ENCODE data around the gene SEMA3G. TPM values are rescaled to one million over a fixed set of nuclear protein-coding genes. Genes with fewer than 3 reads are reported as not detected.

Gene SEMA3G
- total RNA-seq, 1 experiment from 2014 or later, result 1.3 TPM

GRCh38 chr3:52438104-52438376, 6.9 kb downstream of the SEMA3G start:
- H3K27me3 ChIP-seq (ENCODE audit: insufficient read depth, low read depth), result no peaks in the 10 kb centered on the region
- no peaks in the 10 kb centered on the region for H3K79me2 ChIP-seq (ENCODE audit: low read depth)
- intact Hi-C loops (cut with micrococcal nuclease; ENCODE audit: unreplicated experiment), result no loop called here
- H3K4me2 ChIP-seq, result no peak overlapping the region
- no peak overlapping the region for H2AFZ ChIP-seq
- H3F3A ChIP-seq (ENCODE audit: insufficient read depth, low read depth), result no peaks in the 10 kb centered on the region
- POLR2A ChIA-PET (ENCODE audit: unreplicated experiment), result no interaction called here
- no peaks in the 10 kb centered on the region for H3K36me3 ChIP-seq (ENCODE audit: low read depth)
- H3K4me1 ChIP-seq (replicated peaks; ENCODE audit: insufficient read depth), result peaks cover 3% of the 10 kb centered on the region; the same call in 1 of the 2 replicates
- CTCF ChIA-PET, result no interaction called here
- TF ChIP-seq CTCF (conservative IDR thresholded peaks at IDR 0.05) (no peak), EZH2 (IDR thresholded peaks at IDR 0.05; ENCODE audit: low read depth) (no peak)
- no peak overlapping the region for H3K27ac ChIP-seq
- DNase-seq, result no peak
- no peaks in the 10 kb centered on the region for H4K20me1 ChIP-seq (ENCODE audit: insufficient read depth)
- H3K4me3 ChIP-seq, result no peak overlapping the region
- no peaks in the 10 kb centered on the region for H3K9me2 ChIP-seq (ENCODE audit: insufficient read depth)
- no TSS peak for BruUV-seq (replicated peaks)
- H3K9me3 ChIP-seq (ENCODE audit: insufficient read depth, low read depth), result no peaks in the 10 kb centered on the region

- Histone ChIP-seq H3K4me1 (replicated peaks; ENCODE audit: insufficient read depth) (peaks cover 6% of the 10 kb centered on the region; the same call in 1 of the 2 replicates), H2AFZ (no peak overlapping the region), H3K4me2 (no peak overlapping the region), H3K36me3 (ENCODE audit: low read depth) (no peaks in the 10 kb centered on the region), H3K27me3 (ENCODE audit: insufficient read depth, low read depth) (no peaks in the 10 kb centered on the region), H4K20me1 (ENCODE audit: insufficient read depth) (no peaks in the 10 kb centered on the region), H3K27ac (no peak overlapping the region), H3K79me2 (ENCODE audit: low read depth) (no peaks in the 10 kb centered on the region), H3K9me2 (ENCODE audit: insufficient read depth) (no peaks in the 10 kb centered on the region), H3K4me3 (no peak overlapping the region), H3F3A (ENCODE audit: insufficient read depth, low read depth) (no peaks in the 10 kb centered on the region), H3K9me3 (ENCODE audit: insufficient read depth, low read depth) (no peaks in the 10 kb centered on the region)
- intact Hi-C loops (cut with micrococcal nuclease; ENCODE audit: unreplicated experiment), result no loop called here
- no TSS peak for BruUV-seq (replicated peaks)
- ChIA-PET POLR2A (ENCODE audit: unreplicated experiment) (no interaction called here), CTCF (no interaction called here)
- no peak for DNase-seq
- TF ChIP-seq CTCF (conservative IDR thresholded peaks at IDR 0.05) (no peak), EZH2 (IDR thresholded peaks at IDR 0.05; ENCODE audit: low read depth) (no peak)
Measured at GRCh38 chr3:52437326-52438103, 7.4 kb downstream of the SEMA3G start.

- Histone ChIP-seq H2AFZ (no peak overlapping the region), H3K4me3 (no peak overlapping the region), H3K4me1 (replicated peaks; ENCODE audit: insufficient read depth) (peaks cover 9% of the 10 kb centered on the region; the same call in 1 of the 2 replicates), H3K79me2 (ENCODE audit: low read depth) (no peaks in the 10 kb centered on the region), H3K27ac (no peak overlapping the region), H3K27me3 (ENCODE audit: insufficient read depth, low read depth) (no peaks in the 10 kb centered on the region), H3K9me3 (ENCODE audit: insufficient read depth, low read depth) (no peaks in the 10 kb centered on the region), H3K36me3 (ENCODE audit: low read depth) (no peaks in the 10 kb centered on the region), H3F3A (ENCODE audit: insufficient read depth, low read depth) (no peaks in the 10 kb centered on the region), H4K20me1 (ENCODE audit: insufficient read depth) (no peaks in the 10 kb centered on the region), H3K9me2 (ENCODE audit: insufficient read depth) (no peaks in the 10 kb centered on the region), H3K4me2 (no peak overlapping the region)
- TF ChIP-seq CTCF (conservative IDR thresholded peaks at IDR 0.05) (no peak), EZH2 (IDR thresholded peaks at IDR 0.05; ENCODE audit: low read depth) (no peak)
- POLR2A ChIA-PET (ENCODE audit: unreplicated experiment), result no interaction called here
- CTCF ChIA-PET, result no interaction called here
- intact Hi-C loops (cut with micrococcal nuclease; ENCODE audit: unreplicated experiment), result no loop called here
- no peak for DNase-seq
- no TSS peak for BruUV-seq (replicated peaks)
Measured at GRCh38 chr3:52436500-52437149, 8.3 kb downstream of the SEMA3G start.
